Hepatocyte (in vitro differentiated cells): ENCODE measurements around the gene SNTG2. TPM values are rescaled to one million over a fixed set of nuclear protein-coding genes. Genes with fewer than 3 reads are reported as not detected.

Source experiments
- DNase-seq: peaks from one replicate; pipeline ENCODE4 v3.0.0-alpha.2; 2016; ENCODE audit warnings: low spot score
- H2AFZ ChIP-seq: fragments of 200-600 bp; sonication (generic); 2 replicates; pipeline ENCODE4 v1.6.0; 2016; ENCODE audit warnings: antibody characterized with exemption, mild to moderate bottlenecking
- H3K27ac ChIP-seq: fragments of 200-600 bp; sonication (generic); 2 replicates; pipeline ENCODE4 v1.5.1; 2016; ENCODE audit warnings: mild to moderate bottlenecking
- H3K27me3 ChIP-seq: fragments of 200-600 bp; sonication (generic); 2 replicates; pipeline ENCODE4 v1.6.1; 2016
- H3K36me3 ChIP-seq: fragments of 200-600 bp; sonication (generic); replicated peaks from 2 replicates; pipeline ENCODE4 v1.5.1; 2016; ENCODE audit warnings: low read depth; ENCODE audit not compliant: insufficient read depth
- H3K4me1 ChIP-seq: fragments of 200-600 bp; sonication (generic); 2 replicates; pipeline ENCODE4 v1.5.1; 2016; ENCODE audit warnings: mild to moderate bottlenecking, moderate library complexity; ENCODE audit not compliant: insufficient read depth
- H3K4me2 ChIP-seq: fragments of 200-600 bp; sonication (generic); 2 replicates; pipeline ENCODE4 v1.6.0; 2016
- H3K4me3 ChIP-seq: fragments of 200-600 bp; sonication (generic); 2 replicates; pipeline ENCODE4 v1.5.1; 2016; ENCODE audit warnings: mild to moderate bottlenecking
- H3K79me2 ChIP-seq: fragments of 200-600 bp; sonication (generic); 2 replicates; pipeline ENCODE4 v1.6.0; 2017; ENCODE audit warnings: mild to moderate bottlenecking
- H3K9me2 ChIP-seq: fragments of 200-600 bp; sonication (generic); replicated peaks from 2 replicates; pipeline ENCODE4 v1.6.0; 2017; ENCODE audit warnings: mild to moderate bottlenecking; ENCODE audit not compliant: insufficient read depth
- H3K9me3 ChIP-seq: fragments of 200-600 bp; sonication (generic); 2 replicates; pipeline ENCODE4 v1.5.1; 2016; ENCODE audit warnings: low read depth, mild to moderate bottlenecking
- H4K20me1 ChIP-seq: fragments of 200-600 bp; sonication (generic); 2 replicates; pipeline ENCODE4 v1.6.0; 2016; ENCODE audit warnings: mild to moderate bottlenecking; ENCODE audit not compliant: insufficient read depth, poor library complexity, severe bottlenecking
- CTCF ChIP-seq: fragments of 200-600 bp; sonication (generic); IDR thresholded peaks from 2 replicates; pipeline ENCODE4 v1.5.1; 2016; ENCODE audit warnings: antibody characterized with exemption, mild to moderate bottlenecking; ENCODE audit not compliant: poor library complexity
- EZH2 ChIP-seq: fragments of 200-600 bp; sonication (generic); IDR thresholded peaks from 2 replicates; pipeline ENCODE4 v1.6.1; 2016; ENCODE audit warnings: antibody characterized with exemption, mild to moderate bottlenecking, borderline replicate concordance
- EZH2phosphoT487 ChIP-seq: fragments of 200-600 bp; sonication (generic); IDR thresholded peaks from one replicate; pipeline ENCODE4 v1.6.1; 2018; ENCODE audit warnings: antibody characterized with exemption, mild to moderate bottlenecking, low read depth, moderate library complexity; ENCODE audit not compliant: unreplicated experiment, severe bottlenecking
- WGBS: methylation state at CpG from one replicate; pipeline ENCODE4 v1.1.6; 2016; ENCODE audit warnings: low lambda C conversion rate; ENCODE audit errors: missing lambda C conversion rate; 5-methylcytosine and 5-hydroxymethylcytosine counted together
- polyA plus RNA-seq: library from polyadenylated mRNA; unstranded; fragments of >200 nt; fragmentation: Nextera tagmentation; extraction: Ambion mirVana; gene quantifications from 2 replicates; pipeline ENCODE4 v1.2.1, GENCODE V29; 2016
- total RNA-seq: library from RNA; depleted of rRNA; stranded (reverse); fragments of >200 nt; gene quantifications from 2 replicates; pipeline ENCODE4 v1.2.3, GENCODE V29; 2014

SNTG2 gene
- total and polyA plus RNA-seq, 2 experiments from 2014 or later, result not detected

- Histone ChIP-seq H3K4me1 (no peaks in the 10 kb centered on the region), H3K27me3 (no peaks in the 10 kb centered on the region), H3K4me2 (no peak overlapping the region), H3K9me3 (no peaks in the 10 kb centered on the region), H3K79me2 (no peaks in the 10 kb centered on the region), H3K9me2 (no peaks in the 10 kb centered on the region), H3K27ac (no peak overlapping the region), H3K4me3 (no peak overlapping the region), H4K20me1 (no peaks in the 10 kb centered on the region), H3K36me3 (no peaks in the 10 kb centered on the region), H2AFZ (no peak overlapping the region)
- no peak for TF ChIP-seq CTCF
- no peak for TF ChIP-seq EZH2phosphoT487
- no peak for DNase-seq
- WGBS, result 91% methylated on average over 10 of the region's 10 CpGs
Measured at GRCh38 chr2:1310866-1311265, 360.2 kb downstream of the SNTG2 start.

- H3K9me3 ChIP-seq, result no peaks in the 10 kb centered on the region
- no peak overlapping the region for H3K27ac ChIP-seq
- H2AFZ ChIP-seq, result no peak overlapping the region
- WGBS, result 90% methylated on average over 13 of the region's 13 CpGs
- no peaks in the 10 kb centered on the region for H3K4me1 ChIP-seq
- H3K36me3 ChIP-seq, result no peaks in the 10 kb centered on the region
- no peaks in the 10 kb centered on the region for H3K79me2 ChIP-seq
- no peaks in the 10 kb centered on the region for H3K9me2 ChIP-seq
- DNase-seq, result no peak
- no peak overlapping the region for H3K4me3 ChIP-seq
- no peaks in the 10 kb centered on the region for H4K20me1 ChIP-seq
- TF ChIP-seq EZH2phosphoT487 (no peak), EZH2 (no peak), CTCF (no peak)
- no peaks in the 10 kb centered on the region for H3K27me3 ChIP-seq
- H3K4me2 ChIP-seq, result no peak overlapping the region
Measured at GRCh38 chr2:1313240-1313924, 362.7 kb downstream of the SNTG2 start.

- WGBS, result 93% methylated on average over 6 of the region's 6 CpGs
- H4K20me1 ChIP-seq, result no peaks in the 10 kb centered on the region
- no peak for DNase-seq
- no peaks in the 10 kb centered on the region for H3K4me1 ChIP-seq
- no peak overlapping the region for H3K4me3 ChIP-seq
- H3K79me2 ChIP-seq, result no peaks in the 10 kb centered on the region
- no peak for TF ChIP-seq EZH2
- no peak for TF ChIP-seq EZH2phosphoT487
- no peak for TF ChIP-seq CTCF
- H3K36me3 ChIP-seq, result no peaks in the 10 kb centered on the region
- no peak overlapping the region for H3K27ac ChIP-seq
- no peaks in the 10 kb centered on the region for H3K27me3 ChIP-seq
- no peak overlapping the region for H2AFZ ChIP-seq
- no peaks in the 10 kb centered on the region for H3K9me2 ChIP-seq
- H3K4me2 ChIP-seq, result no peak overlapping the region
- no peaks in the 10 kb centered on the region for H3K9me3 ChIP-seq
Measured at GRCh38 chr2:1314254-1314653, 363.6 kb downstream of the SNTG2 start.
